PC-3 (cell line): ENCODE measurements around the gene ZNF208. TPM values are rescaled to one million over a fixed set of nuclear protein-coding genes. Genes with fewer than 3 reads are reported as not detected.

Experiments
- ATAC-seq: fragments of 200-7000 bp; cut with Tn5 transposase; 2 replicates; pipeline ENCODE4 v1.9.1; 2020; ENCODE audit warnings: mild to moderate bottlenecking, moderate library complexity
- BruUV-seq: library from RNA; stranded (reverse); fragments of 400-500 nt; replicated peaks from 2 replicates; lab custom pipeline; 2021; lab: Mats Ljungman, UMichigan
- CTCF ChIA-PET: fragments of 300-600 bp; sonication (Branson Sonifier 250); formaldehyde crosslinking; loops from one replicate; lab custom pipeline; 2022; ENCODE audit warnings: antibody characterized with exemption; lab: Charles Lee
- POLR2A ChIA-PET: fragments of 300-600 bp; sonication (Branson Sonifier 250); formaldehyde crosslinking; loops from one replicate; lab custom pipeline; 2022; ENCODE audit warnings: antibody characterized with exemption; ENCODE audit not compliant: unreplicated experiment; lab: Charles Lee
- DNase-seq: peaks from one replicate; pipeline ENCODE4 v3.0.0-alpha.2; 2015
- H2AFZ ChIP-seq: fragments of 300-600 bp; sonication (generic); 2 replicates; pipeline ENCODE4 v1.6.0; 2016; ENCODE audit warnings: antibody characterized with exemption, low read length
- H3F3A ChIP-seq: fragments of 300-600 bp; sonication (generic); one replicate; pipeline ENCODE4 v1.6.0; 2017; ENCODE audit warnings: antibody characterized with exemption, low read length, control low read depth, mild to moderate bottlenecking; ENCODE audit not compliant: unreplicated experiment
- H3K27ac ChIP-seq: fragments of 300-600 bp; sonication (generic); 2 replicates; pipeline ENCODE4 v1.5.1; 2016; ENCODE audit warnings: mild to moderate bottlenecking, low read length
- H3K27me3 ChIP-seq: fragments of 300-600 bp; sonication (generic); 2 replicates; pipeline ENCODE4 v1.6.1; 2016; ENCODE audit warnings: low read length, mixed read lengths
- H3K36me3 ChIP-seq: fragments of 300-600 bp; sonication (generic); 2 replicates; pipeline ENCODE4 v1.6.1; 2016; ENCODE audit warnings: low read depth, mixed run types, low read length, mixed read lengths
- H3K4me1 ChIP-seq: fragments of 300-600 bp; sonication (generic); 2 replicates; pipeline ENCODE4 v1.5.1; 2016; ENCODE audit warnings: low read length; ENCODE audit not compliant: insufficient read depth
- H3K4me2 ChIP-seq: fragments of 300-600 bp; sonication (generic); 2 replicates; pipeline ENCODE4 v1.6.0; 2016; ENCODE audit warnings: low read length
- H3K4me3 ChIP-seq: fragments of 300-600 bp; sonication (generic); 2 replicates; pipeline ENCODE4 v1.5.1; 2016; ENCODE audit warnings: mild to moderate bottlenecking, low read length, mixed read lengths
- H3K79me2 ChIP-seq: fragments of 300-600 bp; sonication (generic); 2 replicates; pipeline ENCODE4 v1.6.1; 2017; ENCODE audit warnings: low read length, mixed read lengths
- H3K9ac ChIP-seq: fragments of 300-600 bp; sonication (generic); 2 replicates; pipeline ENCODE4 v1.6.0; 2016; ENCODE audit warnings: mild to moderate bottlenecking, low read length
- H3K9me2 ChIP-seq: fragments of 300-600 bp; sonication (generic); replicated peaks from 2 replicates; pipeline ENCODE4 v1.6.1; 2016; ENCODE audit warnings: mixed run types, low read length, mixed read lengths
- H3K9me3 ChIP-seq: fragments of 300-600 bp; sonication (generic); 2 replicates; pipeline ENCODE4 v1.6.1; 2016; ENCODE audit warnings: low read length, mixed read lengths
- H4K20me1 ChIP-seq: fragments of 300-600 bp; sonication (generic); 2 replicates; pipeline ENCODE4 v1.6.1; 2016; ENCODE audit warnings: low read length, mixed read lengths
- CTCF ChIP-seq: fragments of 300-600 bp; sonication (generic); conservative IDR thresholded peaks from 2 replicates; pipeline ENCODE4 v1.5.1; 2017; ENCODE audit warnings: antibody characterized with exemption, low read depth, mild to moderate bottlenecking, low read length
- EZH2 ChIP-seq: fragments of 300-600 bp; sonication (generic); IDR thresholded peaks from one replicate; pipeline ENCODE4 v1.6.1; 2017; ENCODE audit warnings: antibody characterized with exemption, mild to moderate bottlenecking, low read length; ENCODE audit not compliant: unreplicated experiment
- EZH2phosphoT487 ChIP-seq: fragments of 300-600 bp; sonication (generic); IDR thresholded peaks from 2 replicates; pipeline ENCODE4 v1.6.1; 2018; ENCODE audit warnings: mild to moderate bottlenecking, antibody characterized with exemption, low read length, borderline replicate concordance
- intact Hi-C: fragments of 100-400 bp; cut with micrococcal nuclease; formaldehyde crosslinking; loops from 2 replicates; pipeline ENCODE4 v1.9.0; 2023
- total RNA-seq: library from RNA; depleted of rRNA; stranded (reverse); fragments of >200 nt; gene quantifications from 2 replicates; pipeline ENCODE4 v1.2.3, GENCODE V29; 2014

The ZNF208 gene
- total RNA-seq, 1 experiment from 2014 or later: not detected

GRCh38 chr19:21970466-21970865, 40.3 kb downstream of the ZNF208 start:
- Histone ChIP-seq H3K4me1 (no peaks in the 10 kb centered on the region), H3K9ac (no peak overlapping the region), H3K36me3 (peaks cover 10% of the 10 kb centered on the region; the same call in 1 of the 2 replicates), H3K27me3 (no peaks in the 10 kb centered on the region), H2AFZ (no peak overlapping the region), H4K20me1 (no peaks in the 10 kb centered on the region), H3F3A (no peaks in the 10 kb centered on the region), H3K27ac (no peak overlapping the region), H3K4me3 (no peak overlapping the region), H3K79me2 (no peaks in the 10 kb centered on the region), H3K4me2 (no peak overlapping the region), H3K9me2 (no peaks in the 10 kb centered on the region), H3K9me3 (peaks cover 42% of the 10 kb centered on the region)
- ChIA-PET POLR2A (no interaction called here), CTCF (no interaction called here)
- ATAC-seq (no peak), DNase-seq (no peak)
- no TSS peak for BruUV-seq
- TF ChIP-seq EZH2phosphoT487: no peak
- no peak for TF ChIP-seq CTCF
- no peak for TF ChIP-seq EZH2
- intact Hi-C loops: no loop called here

- Histone ChIP-seq H4K20me1 (no peaks in the 10 kb centered on the region), H3K79me2 (no peaks in the 10 kb centered on the region), H3K27me3 (no peaks in the 10 kb centered on the region), H3K36me3 (no peaks in the 10 kb centered on the region; the same call in 1 of the 2 replicates), H3K9me3 (peaks cover 49% of the 10 kb centered on the region), H3F3A (no peaks in the 10 kb centered on the region), H3K27ac (no peak overlapping the region), H2AFZ (no peak overlapping the region), H3K4me1 (no peaks in the 10 kb centered on the region), H3K9me2 (no peaks in the 10 kb centered on the region), H3K4me2 (no peak overlapping the region), H3K4me3 (no peak overlapping the region), H3K9ac (no peak overlapping the region)
- TF ChIP-seq CTCF (no peak), EZH2 (no peak), EZH2phosphoT487 (no peak)
- ATAC-seq (no peak), DNase-seq (no peak)
- ChIA-PET CTCF (no interaction called here), POLR2A (no interaction called here)
- intact Hi-C loops: no loop called here
- no TSS peak for BruUV-seq
These were observed 63.0 kb downstream of the ZNF208 start for GRCh38 chr19:21947775-21948174.

GRCh38 chr19:21940684-21941083, 70.1 kb downstream of the ZNF208 start:
- CTCF ChIA-PET: no interaction called here
- Histone ChIP-seq H3K9me3 (peaks cover 20% of the 10 kb centered on the region), H3K36me3 (no peaks in the 10 kb centered on the region), H3K9ac (no peak overlapping the region), H3K27me3 (no peaks in the 10 kb centered on the region), H3K4me2 (no peak overlapping the region), H3F3A (no peaks in the 10 kb centered on the region), H3K4me1 (no peaks in the 10 kb centered on the region), H4K20me1 (no peaks in the 10 kb centered on the region), H2AFZ (no peak overlapping the region), H3K4me3 (no peak overlapping the region), H3K9me2 (no peaks in the 10 kb centered on the region), H3K27ac (no peak overlapping the region), H3K79me2 (no peaks in the 10 kb centered on the region)
- DNase-seq (no peak), ATAC-seq (no peak)
- BruUV-seq: no TSS peak
- POLR2A ChIA-PET: no interaction called here
- intact Hi-C loops: no loop called here
- TF ChIP-seq EZH2phosphoT487 (no peak), EZH2 (no peak), CTCF (no peak)
